ENCODE results near the gene DENND1B.

Gene DENND1B

DNA sequence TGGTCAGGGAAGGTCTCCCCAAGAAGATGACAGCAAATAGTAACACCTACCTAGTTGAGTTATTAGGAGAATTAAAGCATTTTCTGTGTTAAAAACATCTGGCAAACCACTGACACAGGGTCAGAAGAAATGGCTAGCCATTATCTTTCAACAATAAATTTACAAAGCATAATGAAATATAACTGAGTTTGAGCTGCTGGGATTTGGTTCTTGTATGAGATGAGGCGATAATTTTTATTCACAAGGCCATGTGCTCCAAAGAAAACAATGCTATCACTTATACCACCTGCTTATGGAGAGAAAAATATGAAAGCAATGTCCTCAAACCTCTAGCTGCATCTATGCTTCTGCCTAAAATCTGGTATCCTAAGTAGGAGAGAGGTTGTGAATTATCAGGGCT, 304.9 kb downstream of the DENND1B start:
- H3K4me3 ChIP-seq (IDR thresholded peaks at IDR 0.05; ENCODE audit: insufficient read depth, low read depth, low read length): no peak overlapping the region
- TF ChIP-seq, protein P1, sequence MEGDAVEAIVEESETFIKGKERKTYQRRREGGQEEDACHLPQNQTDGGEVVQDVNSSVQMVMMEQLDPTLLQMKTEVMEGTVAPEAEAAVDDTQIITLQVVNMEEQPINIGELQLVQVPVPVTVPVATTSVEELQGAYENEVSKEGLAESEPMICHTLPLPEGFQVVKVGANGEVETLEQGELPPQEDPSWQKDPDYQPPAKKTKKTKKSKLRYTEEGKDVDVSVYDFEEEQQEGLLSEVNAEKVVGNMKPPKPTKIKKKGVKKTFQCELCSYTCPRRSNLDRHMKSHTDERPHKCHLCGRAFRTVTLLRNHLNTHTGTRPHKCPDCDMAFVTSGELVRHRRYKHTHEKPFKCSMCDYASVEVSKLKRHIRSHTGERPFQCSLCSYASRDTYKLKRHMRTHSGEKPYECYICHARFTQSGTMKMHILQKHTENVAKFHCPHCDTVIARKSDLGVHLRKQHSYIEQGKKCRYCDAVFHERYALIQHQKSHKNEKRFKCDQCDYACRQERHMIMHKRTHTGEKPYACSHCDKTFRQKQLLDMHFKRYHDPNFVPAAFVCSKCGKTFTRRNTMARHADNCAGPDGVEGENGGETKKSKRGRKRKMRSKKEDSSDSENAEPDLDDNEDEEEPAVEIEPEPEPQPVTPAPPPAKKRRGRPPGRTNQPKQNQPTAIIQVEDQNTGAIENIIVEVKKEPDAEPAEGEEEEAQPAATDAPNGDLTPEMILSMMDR (conservative IDR thresholded peaks at IDR 0.05; ENCODE audit: low read depth, low read length): no peak
- no peaks in the 10 kb centered on the region for H3K36me3 ChIP-seq (ENCODE audit: insufficient read depth)
- no peak overlapping the region for H2AFZ ChIP-seq (ENCODE audit: low read depth)
- peaks cover 6% of the 10 kb centered on the region for H3K4me1 ChIP-seq (ENCODE audit: low read depth, poor library complexity, severe bottlenecking)
- no peaks in the 10 kb centered on the region for H4K20me1 ChIP-seq (ENCODE audit: insufficient read depth)
- no peak overlapping the region for H3K4me2 ChIP-seq
- H3K27ac ChIP-seq: no peak overlapping the region
- H3K9ac ChIP-seq: no peak overlapping the region
- no peaks in the 10 kb centered on the region for H3K79me2 ChIP-seq (ENCODE audit: insufficient read depth, low read depth)
- no peaks in the 10 kb centered on the region for H3K27me3 ChIP-seq (ENCODE audit: insufficient read depth, low read depth)

GRCh38 chr1:197469620-197470210, 305.6 kb downstream of the DENND1B start:
- Histone ChIP-seq H3K36me3 (ENCODE audit: insufficient read depth) (no peaks in the 10 kb centered on the region), H2AFZ (ENCODE audit: low read depth) (no peak overlapping the region), H3K4me2 (no peak overlapping the region), H3K79me2 (ENCODE audit: insufficient read depth, low read depth) (no peaks in the 10 kb centered on the region), H3K4me3 (IDR thresholded peaks at IDR 0.05; ENCODE audit: insufficient read depth, low read depth, low read length) (no peak overlapping the region), H3K9ac (no peak overlapping the region), H3K27me3 (ENCODE audit: insufficient read depth, low read depth) (no peaks in the 10 kb centered on the region), H3K4me1 (ENCODE audit: low read depth, poor library complexity, severe bottlenecking) (peaks cover 7% of the 10 kb centered on the region), H3K27ac (no peak overlapping the region), H4K20me1 (ENCODE audit: insufficient read depth) (no peaks in the 10 kb centered on the region)
- TF ChIP-seq, protein P1 (conservative IDR thresholded peaks at IDR 0.05; ENCODE audit: low read depth, low read length): no peak

DNA sequence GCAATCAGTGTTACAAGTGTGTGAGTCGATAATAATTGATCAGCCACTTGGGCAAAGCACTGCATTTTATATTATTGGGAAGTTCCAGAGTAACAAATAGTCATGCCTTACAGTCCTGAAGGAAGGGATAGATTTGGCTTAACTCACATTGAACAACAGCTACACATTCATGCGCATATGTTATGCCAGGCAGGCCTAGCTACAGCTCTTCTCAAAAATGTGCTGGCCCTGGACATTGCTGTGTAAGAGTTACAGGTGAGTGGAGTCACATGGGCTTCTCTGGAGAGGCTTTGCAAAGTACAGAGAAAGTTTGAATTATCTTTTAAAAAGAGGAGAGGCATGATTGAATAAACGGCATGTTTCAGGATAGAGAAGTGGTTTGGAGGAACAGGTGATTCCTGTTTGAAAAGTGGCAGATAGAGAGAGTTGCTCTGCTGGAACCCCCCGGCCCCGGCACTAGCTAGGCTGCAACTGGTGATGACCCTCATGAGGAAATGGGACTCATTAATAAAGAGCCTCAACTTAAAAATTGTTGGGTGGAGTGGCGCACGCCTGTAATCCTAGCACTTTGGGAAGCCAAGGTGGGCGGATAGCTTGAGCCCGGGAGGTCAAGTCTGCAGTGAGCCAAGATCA, 306.6 kb downstream of the DENND1B start:
- Histone ChIP-seq H3K4me3 (IDR thresholded peaks at IDR 0.05; ENCODE audit: insufficient read depth, low read depth, low read length) (no peak overlapping the region), H3K36me3 (ENCODE audit: insufficient read depth) (no peaks in the 10 kb centered on the region), H3K27me3 (ENCODE audit: insufficient read depth, low read depth) (no peaks in the 10 kb centered on the region), H3K27ac (no peak overlapping the region), H3K9ac (no peak overlapping the region), H3K4me1 (ENCODE audit: low read depth, poor library complexity, severe bottlenecking) (peaks cover 7% of the 10 kb centered on the region), H4K20me1 (ENCODE audit: insufficient read depth) (no peaks in the 10 kb centered on the region), H3K4me2 (no peak overlapping the region), H3K79me2 (ENCODE audit: insufficient read depth, low read depth) (no peaks in the 10 kb centered on the region), H2AFZ (ENCODE audit: low read depth) (no peak overlapping the region)
- TF ChIP-seq, protein P1 (conservative IDR thresholded peaks at IDR 0.05; ENCODE audit: low read depth, low read length): no peak

DNA sequence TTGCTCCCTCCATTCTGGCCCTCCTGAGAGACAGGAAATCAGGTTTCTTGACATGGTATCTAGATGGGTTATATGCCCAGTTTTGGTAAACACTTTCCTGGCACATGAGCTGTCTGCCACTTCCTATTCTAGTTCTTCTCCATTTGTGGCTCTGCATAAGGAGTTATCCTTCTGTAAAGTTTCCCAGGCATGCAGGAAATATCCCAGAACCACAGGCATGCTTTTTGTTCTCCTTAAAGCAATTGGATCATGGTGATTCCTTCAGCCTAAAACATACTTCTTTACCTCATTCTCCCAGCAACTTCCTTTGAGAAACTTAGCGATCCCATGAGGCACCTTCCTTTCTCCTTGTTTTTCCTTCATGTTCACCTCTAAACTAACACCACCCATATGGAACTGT, 307.4 kb downstream of the DENND1B start:
- no peaks in the 10 kb centered on the region for H4K20me1 ChIP-seq (ENCODE audit: insufficient read depth)
- H3K27ac ChIP-seq: no peak overlapping the region
- H2AFZ ChIP-seq (ENCODE audit: low read depth): no peak overlapping the region
- H3K4me3 ChIP-seq (IDR thresholded peaks at IDR 0.05; ENCODE audit: insufficient read depth, low read depth, low read length): no peak overlapping the region
- H3K4me1 ChIP-seq (ENCODE audit: low read depth, poor library complexity, severe bottlenecking): peaks cover 7% of the 10 kb centered on the region
- no peak overlapping the region for H3K4me2 ChIP-seq
- no peak overlapping the region for H3K9ac ChIP-seq
- no peaks in the 10 kb centered on the region for H3K79me2 ChIP-seq (ENCODE audit: insufficient read depth, low read depth)
- TF ChIP-seq, protein P1 (conservative IDR thresholded peaks at IDR 0.05; ENCODE audit: low read depth, low read length): no peak
- no peaks in the 10 kb centered on the region for H3K27me3 ChIP-seq (ENCODE audit: insufficient read depth, low read depth)
- no peaks in the 10 kb centered on the region for H3K36me3 ChIP-seq (ENCODE audit: insufficient read depth)
